Subcutaneous adipose tissue (tissue), 4 donors: Measurements from ENCODE around the gene BCL2L15. TPM values are rescaled to one million over a fixed set of nuclear protein-coding genes. Genes with fewer than 3 reads are reported as not detected.

ENCODE experiments used
- total RNA-seq, 4 donors: library from RNA; depleted of rRNA; stranded (reverse); fragments of >200 nt; gene quantifications; one replicate each; pipeline ENCODE4 v1.1.0, GENCODE V29; 2016
- TF ChIP-seq, protein P1 (sequence below): fragments of 450-650 bp; IDR thresholded peaks from one replicate; pipeline ENCODE4 v1.5.1; 2016; ENCODE audit warnings: low read depth, mild to moderate bottlenecking, control low read depth, antibody characterized with exemption, moderate library complexity

Gene BCL2L15
- total RNA-seq, 4 donors from 2014 or later: 0.16 to 0.38 (median 0.20) TPM

DNA sequence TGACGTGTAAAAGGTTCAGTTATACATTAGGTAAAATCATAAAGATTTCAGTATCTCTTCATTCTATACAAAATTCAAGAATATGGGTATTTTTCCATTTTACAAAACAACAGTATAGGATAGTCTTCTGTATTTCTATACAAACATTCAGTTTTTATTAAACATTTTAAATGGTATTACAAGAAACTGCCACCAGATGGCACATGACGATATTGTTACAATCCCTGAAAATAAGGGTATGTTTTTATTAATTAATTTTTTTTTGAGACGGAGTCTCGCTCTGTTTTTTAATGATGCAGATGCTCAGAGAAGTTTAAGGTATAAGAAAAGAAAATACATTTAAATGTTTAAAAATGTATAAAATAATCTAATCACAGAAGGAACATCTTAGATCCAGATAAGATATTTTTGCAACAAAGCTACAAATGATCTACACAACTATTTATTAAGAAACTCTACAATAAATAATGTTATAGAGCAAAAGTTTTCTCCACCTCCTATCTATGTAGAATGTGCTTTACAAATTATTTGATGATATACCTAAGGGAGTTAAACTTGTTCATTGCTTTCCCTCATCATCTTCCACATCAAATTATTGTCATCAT is 51.6 kb downstream of the BCL2L15 start:
- TF ChIP-seq, protein P1, sequence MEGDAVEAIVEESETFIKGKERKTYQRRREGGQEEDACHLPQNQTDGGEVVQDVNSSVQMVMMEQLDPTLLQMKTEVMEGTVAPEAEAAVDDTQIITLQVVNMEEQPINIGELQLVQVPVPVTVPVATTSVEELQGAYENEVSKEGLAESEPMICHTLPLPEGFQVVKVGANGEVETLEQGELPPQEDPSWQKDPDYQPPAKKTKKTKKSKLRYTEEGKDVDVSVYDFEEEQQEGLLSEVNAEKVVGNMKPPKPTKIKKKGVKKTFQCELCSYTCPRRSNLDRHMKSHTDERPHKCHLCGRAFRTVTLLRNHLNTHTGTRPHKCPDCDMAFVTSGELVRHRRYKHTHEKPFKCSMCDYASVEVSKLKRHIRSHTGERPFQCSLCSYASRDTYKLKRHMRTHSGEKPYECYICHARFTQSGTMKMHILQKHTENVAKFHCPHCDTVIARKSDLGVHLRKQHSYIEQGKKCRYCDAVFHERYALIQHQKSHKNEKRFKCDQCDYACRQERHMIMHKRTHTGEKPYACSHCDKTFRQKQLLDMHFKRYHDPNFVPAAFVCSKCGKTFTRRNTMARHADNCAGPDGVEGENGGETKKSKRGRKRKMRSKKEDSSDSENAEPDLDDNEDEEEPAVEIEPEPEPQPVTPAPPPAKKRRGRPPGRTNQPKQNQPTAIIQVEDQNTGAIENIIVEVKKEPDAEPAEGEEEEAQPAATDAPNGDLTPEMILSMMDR: no peak

- TF ChIP-seq, protein P1: no peak
These were observed 52.7 kb downstream of the BCL2L15 start for GRCh38 chr1:113834716-113835115.

Other genes with a start within 250 kb of the BCL2L15 start
- 10 to 100 TPM; 14.5 to 23.3 (median 18.3) TPM for gene PHTF1, start 128.1 kb downstream of the BCL2L15 start, total RNA-seq
- 10 to 100 TPM; 19.8 to 29.3 (median 21.4) TPM for gene RSBN1, start 75.1 kb downstream of the BCL2L15 start, total RNA-seq
- gene PTPN22, start 15.9 kb downstream of the BCL2L15 start, total RNA-seq: 10 to 100 TPM in 1 of 4 donors, 1 to 10 TPM in 2, under 1 TPM in 1; 0.57 to 17.5 (median 4.7) TPM
- gene AP4B1, start 17.2 kb upstream of the BCL2L15 start, total RNA-seq: 10 to 100 TPM in 2 of 4 donors, 1 to 10 TPM in 2; 9.0 to 19.9 (median 13.1) TPM
- 1 to 10 TPM; 4.1 to 9.0 (median 4.2) TPM for gene DCLRE1B, start 17.7 kb upstream of the BCL2L15 start, total RNA-seq
- gene HIPK1, start 41.7 kb upstream of the BCL2L15 start, total RNA-seq: 10 to 100 TPM; 51.0 to 74.5 (median 53.3) TPM
- 10 to 100 TPM; 39.5 to 99.5 (median 45.2) TPM for gene OLFML3, start 91.9 kb upstream of the BCL2L15 start, total RNA-seq